Measurements from ENCODE around the gene KCNH4.
A peak's percentile ranks its signal among the peaks of the same experiment; 100 is the strongest.

KCNH4 gene

DNA sequence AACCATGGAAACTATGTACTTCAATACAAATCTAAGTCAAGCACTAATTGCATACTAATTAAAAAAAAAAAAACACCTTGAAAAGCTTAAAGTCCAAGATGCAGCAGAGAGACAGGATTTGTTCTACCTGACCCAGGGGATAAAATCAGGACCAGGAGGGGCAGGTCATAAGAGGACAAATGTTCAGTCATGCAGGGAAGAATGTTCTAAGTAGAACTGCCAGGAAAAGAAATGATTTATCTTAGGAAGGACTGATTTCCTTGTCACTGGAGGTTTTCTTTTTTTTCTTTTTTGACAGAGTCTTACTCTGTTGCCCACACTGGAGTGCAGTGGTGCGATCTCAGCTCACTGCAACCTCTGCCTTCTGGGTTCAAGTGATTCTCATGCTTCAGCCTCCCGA, 22.4 kb upstream of the KCNH4 start:
- Histone ChIP-seq H3K4me3 (ENCODE audit: control insufficient read depth in 1 of 7, extremely low read depth in 1 of 7, insufficient read depth in 4 of 7, low read depth in 2 of 7, low read length in 6 of 7) (no peak overlapping the region), H3K9me3 (ENCODE audit: control extremely low read depth in 1 of 5, control insufficient read depth in 4 of 5, insufficient read depth in 2 of 5, low read depth in 1 of 5, low read length in 4 of 5) (no peaks in the 10 kb centered on the region), H3K27me3 (replicated peaks in 2 of 5; ENCODE audit: control insufficient read depth in 4 of 5, insufficient read depth in 5 of 5, low read length in 4 of 5) (no peaks in the 10 kb centered on the region), H3K27ac (ENCODE audit: insufficient read depth in 1 of 2, low read depth in 1 of 2, low read length in 2 of 2, poor library complexity in 1 of 2, severe bottlenecking in 2 of 2) (no peak overlapping the region), H3K36me3 (ENCODE audit: control insufficient read depth in 4 of 4, insufficient read depth in 4 of 4, low read length in 3 of 4) (peaks cover 4 to 76% (median 59%) of the 10 kb centered on the region in 4 experiments), H3K4me1 (ENCODE audit: control extremely low read depth in 1 of 4, control insufficient read depth in 4 of 4, insufficient read depth in 4 of 4, low read length in 3 of 4) (peaks cover 6 to 16% (median 13%) of the 10 kb centered on the region in 4 experiments)
- CTCF ChIA-PET: interaction anchor here (1.4 kb wide), 1 partner anchor 17 kb away, joined by 3 read pairs; no protein-coding TSS in a partner anchor
- POLR2A ChIA-PET: interaction anchor here (0.6 kb wide), 1 partner anchor 163 kb away, joined by 3 read pairs; no protein-coding TSS in a partner anchor
- DNase-seq: no peak
- WGBS (ENCODE audit: insufficient coverage): 94% methylated on average over 2 of the region's 2 CpGs

- no peak for DNase-seq
- H3K4me3 ChIP-seq (ENCODE audit: control insufficient read depth in 1 of 7, extremely low read depth in 1 of 7, insufficient read depth in 4 of 7, low read depth in 2 of 7, low read length in 6 of 7): no peak overlapping the region
- 100% methylated on average over 2 of the region's 5 CpGs for WGBS (ENCODE audit: insufficient coverage)
- no peaks in the 10 kb centered on the region for H3K27me3 ChIP-seq (replicated peaks in 2 of 5; ENCODE audit: control insufficient read depth in 4 of 5, insufficient read depth in 5 of 5, low read length in 4 of 5)
- POLR2A ChIA-PET: no interaction called here
- H3K27ac ChIP-seq (ENCODE audit: insufficient read depth in 1 of 2, low read depth in 1 of 2, low read length in 2 of 2, poor library complexity in 1 of 2, severe bottlenecking in 2 of 2): no peak overlapping the region
- H3K9me3 ChIP-seq (ENCODE audit: control extremely low read depth in 1 of 5, control insufficient read depth in 4 of 5, insufficient read depth in 2 of 5, low read depth in 1 of 5, low read length in 4 of 5): no peaks in the 10 kb centered on the region
- CTCF ChIA-PET: interaction anchor here (1.3 to 1.4 kb wide), 2 partner anchors 18 to 87 kb away, joined by 3 read pairs; no protein-coding TSS in a partner anchor
- peaks cover 6 to 16% (median 13%) of the 10 kb centered on the region in 4 experiments for H3K4me1 ChIP-seq (ENCODE audit: control extremely low read depth in 1 of 4, control insufficient read depth in 4 of 4, insufficient read depth in 4 of 4, low read length in 3 of 4)
- H3K36me3 ChIP-seq (ENCODE audit: control insufficient read depth in 4 of 4, insufficient read depth in 4 of 4, low read length in 3 of 4): peaks cover 4 to 72% (median 58%) of the 10 kb centered on the region in 4 experiments
Observed at GRCh38 chr17:42202696-42203095, 21.8 kb upstream of the KCNH4 start.

DNA sequence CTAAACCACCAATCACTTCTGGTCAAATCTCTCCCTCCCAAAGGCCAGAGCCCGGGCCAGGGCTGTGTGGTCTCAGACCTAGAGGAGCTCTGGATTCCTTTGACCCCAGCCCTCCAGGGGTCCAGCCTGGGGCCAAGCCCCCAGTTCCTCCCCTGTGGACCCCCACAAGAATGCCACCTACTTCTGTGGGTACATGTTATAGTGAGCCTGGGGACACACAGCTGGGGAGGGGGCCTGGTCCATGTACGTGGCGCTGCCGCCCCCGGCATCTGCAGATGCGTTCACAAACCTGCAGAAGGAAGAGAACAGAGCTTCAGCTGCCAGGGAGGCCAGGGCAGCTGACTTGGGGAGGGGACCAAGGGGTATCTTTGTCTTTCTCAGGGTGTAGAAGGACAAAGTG, 21.2 kb upstream of the KCNH4 start:
- no peak for DNase-seq
- H3K9me3 ChIP-seq (ENCODE audit: control extremely low read depth in 1 of 5, control insufficient read depth in 4 of 5, insufficient read depth in 2 of 5, low read depth in 1 of 5, low read length in 4 of 5): no peaks in the 10 kb centered on the region
- WGBS (ENCODE audit: insufficient coverage): 100% methylated on average over 5 of the region's 6 CpGs
- CTCF ChIA-PET: interaction anchor here (0.8 to 1.7 kb wide), 4 partner anchors 18 to 87 kb away, joined by 3 to 5 read pairs (median 3); no protein-coding TSS in a partner anchor
- POLR2A ChIA-PET: no interaction called here
- peak overlapping the region in 1 of 2 experiments; percentile 25 for H3K27ac ChIP-seq (ENCODE audit: insufficient read depth in 1 of 2, low read depth in 1 of 2, low read length in 2 of 2, poor library complexity in 1 of 2, severe bottlenecking in 2 of 2)
- H3K4me1 ChIP-seq (ENCODE audit: control extremely low read depth in 1 of 4, control insufficient read depth in 4 of 4, insufficient read depth in 4 of 4, low read length in 3 of 4): peaks cover 6 to 16% (median 13%) of the 10 kb centered on the region in 4 experiments
- H3K4me3 ChIP-seq (ENCODE audit: control insufficient read depth in 1 of 7, extremely low read depth in 1 of 7, insufficient read depth in 4 of 7, low read depth in 2 of 7, low read length in 6 of 7): no peak overlapping the region
- H3K36me3 ChIP-seq (ENCODE audit: control insufficient read depth in 4 of 4, insufficient read depth in 4 of 4, low read length in 3 of 4): peaks cover 4 to 66% (median 53%) of the 10 kb centered on the region in 4 experiments
- H3K27me3 ChIP-seq (replicated peaks in 2 of 5; ENCODE audit: control insufficient read depth in 4 of 5, insufficient read depth in 5 of 5, low read length in 4 of 5): no peaks in the 10 kb centered on the region

DNA sequence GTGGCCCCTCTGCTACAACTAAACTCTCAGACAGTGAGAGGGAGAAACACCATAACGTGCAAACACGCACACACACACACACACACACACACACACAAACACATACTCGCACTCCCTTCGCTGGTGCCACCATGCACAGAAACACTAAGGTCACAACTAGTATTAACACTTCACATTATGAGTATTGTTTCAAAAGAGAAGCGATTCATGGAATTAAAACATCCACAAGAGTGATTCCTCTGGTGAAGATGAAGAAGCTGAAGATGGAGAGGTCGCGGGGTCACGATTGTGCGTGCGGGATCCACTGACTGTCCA, 20.5 kb upstream of the KCNH4 start:
- no peak overlapping the region for H3K4me3 ChIP-seq (ENCODE audit: control insufficient read depth in 1 of 7, extremely low read depth in 1 of 7, insufficient read depth in 4 of 7, low read depth in 2 of 7, low read length in 6 of 7)
- H3K4me1 ChIP-seq (ENCODE audit: control extremely low read depth in 1 of 4, control insufficient read depth in 4 of 4, insufficient read depth in 4 of 4, low read length in 3 of 4): peaks cover 6 to 16% (median 13%) of the 10 kb centered on the region in 4 experiments
- no peaks in the 10 kb centered on the region for H3K27me3 ChIP-seq (replicated peaks in 2 of 5; ENCODE audit: control insufficient read depth in 4 of 5, insufficient read depth in 5 of 5, low read length in 4 of 5)
- H3K36me3 ChIP-seq (ENCODE audit: control insufficient read depth in 4 of 4, insufficient read depth in 4 of 4, low read length in 3 of 4): peaks cover 3 to 64% (median 51%) of the 10 kb centered on the region in 4 experiments
- ChIA-PET POLR2A (no interaction called here), CTCF (interaction anchor here (0.8 to 1.7 kb wide), 4 partner anchors 12 to 43 kb away, joined by 3 to 5 read pairs (median 4); no protein-coding TSS in a partner anchor)
- H3K27ac ChIP-seq (ENCODE audit: insufficient read depth in 1 of 2, low read depth in 1 of 2, low read length in 2 of 2, poor library complexity in 1 of 2, severe bottlenecking in 2 of 2): no peak overlapping the region
- H3K9me3 ChIP-seq (ENCODE audit: control extremely low read depth in 1 of 5, control insufficient read depth in 4 of 5, insufficient read depth in 2 of 5, low read depth in 1 of 5, low read length in 4 of 5): no peaks in the 10 kb centered on the region
- WGBS (ENCODE audit: insufficient coverage): 92% methylated on average over 9 of the region's 10 CpGs
- DNase-seq: no peak

GRCh38 chr17:42200706-42201457, 19.9 kb upstream of the KCNH4 start:
- ChIA-PET POLR2A (no interaction called here), CTCF (interaction anchor here (0.7 to 1.7 kb wide), 7 partner anchors 11 to 88 kb away, joined by 3 to 5 read pairs (median 3); partner anchors contain the start of gene STAT5A)
- 91% methylated on average over 6 of the region's 14 CpGs for WGBS (ENCODE audit: insufficient coverage)
- Histone ChIP-seq H3K9me3 (ENCODE audit: control extremely low read depth in 1 of 5, control insufficient read depth in 4 of 5, insufficient read depth in 2 of 5, low read depth in 1 of 5, low read length in 4 of 5) (no peaks in the 10 kb centered on the region), H3K27ac (ENCODE audit: insufficient read depth in 1 of 2, low read depth in 1 of 2, low read length in 2 of 2, poor library complexity in 1 of 2, severe bottlenecking in 2 of 2) (peak overlapping the region in 1 of 2 experiments; percentile 67), H3K4me1 (ENCODE audit: control extremely low read depth in 1 of 4, control insufficient read depth in 4 of 4, insufficient read depth in 4 of 4, low read length in 3 of 4) (peaks cover 6 to 16% (median 13%) of the 10 kb centered on the region in 4 experiments), H3K27me3 (replicated peaks in 2 of 5; ENCODE audit: control insufficient read depth in 4 of 5, insufficient read depth in 5 of 5, low read length in 4 of 5) (no peaks in the 10 kb centered on the region), H3K36me3 (ENCODE audit: control insufficient read depth in 4 of 4, insufficient read depth in 4 of 4, low read length in 3 of 4) (peaks cover 2 to 59% (median 46%) of the 10 kb centered on the region in 4 experiments), H3K4me3 (ENCODE audit: control insufficient read depth in 1 of 7, extremely low read depth in 1 of 7, insufficient read depth in 4 of 7, low read depth in 2 of 7, low read length in 6 of 7) (no peak overlapping the region)
- DNase-seq: no peak

DNA sequence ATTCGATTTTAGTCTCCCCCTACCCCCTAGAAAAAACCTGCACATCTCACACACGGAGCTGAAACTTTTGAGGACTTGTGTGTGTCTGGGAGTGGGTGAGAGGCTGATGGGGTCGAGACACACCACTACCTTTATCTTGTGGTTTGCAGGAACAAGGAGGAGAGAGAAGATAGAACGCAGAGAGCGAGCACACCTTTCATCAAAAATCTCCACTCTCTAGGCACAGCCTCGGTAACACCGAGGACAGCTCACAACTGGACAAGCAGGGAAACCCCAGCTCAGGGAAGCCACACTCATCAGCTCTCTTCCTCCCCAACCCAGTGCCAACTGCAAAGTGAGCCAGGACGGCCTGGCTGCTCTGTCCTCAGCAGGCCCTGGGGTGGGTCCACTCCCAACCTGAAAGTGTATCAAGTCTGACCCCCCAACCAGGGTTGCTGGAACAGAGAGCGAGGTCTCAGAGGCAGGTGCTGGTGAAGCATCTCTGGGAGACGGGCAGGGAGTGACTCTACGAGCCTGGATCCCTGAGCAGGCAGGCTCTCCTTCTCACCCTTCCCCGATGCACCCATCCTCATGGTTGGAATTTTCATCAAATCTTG, 18.6 kb upstream of the KCNH4 start:
- Histone ChIP-seq H3K9me3 (ENCODE audit: control extremely low read depth in 1 of 5, control insufficient read depth in 4 of 5, insufficient read depth in 2 of 5, low read depth in 1 of 5, low read length in 4 of 5) (no peaks in the 10 kb centered on the region), H3K27me3 (replicated peaks in 2 of 5; ENCODE audit: control insufficient read depth in 4 of 5, insufficient read depth in 5 of 5, low read length in 4 of 5) (no peaks in the 10 kb centered on the region), H3K36me3 (ENCODE audit: control insufficient read depth in 4 of 4, insufficient read depth in 4 of 4, low read length in 3 of 4) (peaks cover 2 to 48% (median 39%) of the 10 kb centered on the region in 4 experiments), H3K4me1 (ENCODE audit: control extremely low read depth in 1 of 4, control insufficient read depth in 4 of 4, insufficient read depth in 4 of 4, low read length in 3 of 4) (peaks cover 6 to 18% (median 15%) of the 10 kb centered on the region in 4 experiments), H3K27ac (ENCODE audit: insufficient read depth in 1 of 2, low read depth in 1 of 2, low read length in 2 of 2, poor library complexity in 1 of 2, severe bottlenecking in 2 of 2) (peak overlapping the region; percentile 40 to 67), H3K4me3 (ENCODE audit: control insufficient read depth in 1 of 7, extremely low read depth in 1 of 7, insufficient read depth in 4 of 7, low read depth in 2 of 7, low read length in 6 of 7) (no peak overlapping the region)
- 49% methylated on average over 3 of the region's 12 CpGs for WGBS (ENCODE audit: insufficient coverage)
- DNase-seq: no peak
- ChIA-PET POLR2A (interaction anchor here (0.5 kb wide), 1 partner anchor 9 kb away, joined by 4 read pairs; no protein-coding TSS in a partner anchor), CTCF (interaction anchor here (0.7 to 1.4 kb wide), 5 partner anchors 9 to 183 kb away, joined by 3 read pairs; partner anchors contain the start of gene DNAJC7)

Data from common myeloid progenitor, CD34-positive (primary cell).